Lower leg skin (tissue), 3 donors: ENCODE measurements around the gene LCN12.

Experiments used
- POLR2A ChIP-seq, 2 donors: fragments of 450-650 bp; IDR thresholded peaks; one replicate each; pipeline ENCODE4 v1.6.1; 2016 to 2017; ENCODE audit warnings: antibody characterized with exemption in 2 of 2, mild to moderate bottlenecking in 1 of 2, moderate library complexity in 1 of 2
- TF ChIP-seq, protein P1 (sequence below), 3 donors: fragments of 450-650 bp; IDR thresholded peaks; one replicate each; pipeline ENCODE4 v1.5.1; 2016; ENCODE audit warnings: antibody characterized with exemption in 3 of 3, mild to moderate bottlenecking in 3 of 3, moderate library complexity in 2 of 3

DNA sequence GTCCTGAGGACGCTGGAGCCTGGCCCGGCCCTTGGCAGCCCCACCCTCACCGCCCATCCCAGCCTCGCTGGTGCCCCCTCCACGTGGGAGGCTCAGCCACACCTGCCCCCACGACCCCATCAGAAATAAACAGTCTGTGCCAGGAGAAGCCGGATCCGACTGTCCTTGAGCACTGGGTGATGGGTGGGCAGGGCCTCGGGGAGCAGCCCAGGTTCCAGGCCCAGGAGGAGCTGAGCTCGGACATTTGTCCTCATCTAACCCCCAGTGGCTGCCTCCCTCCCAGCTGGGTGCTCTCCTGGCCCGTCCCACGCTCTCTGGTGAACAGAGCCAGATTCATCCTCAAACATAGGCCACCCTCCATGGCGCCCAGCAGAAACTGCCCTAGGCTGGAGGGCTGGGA, 20.7 kb downstream of the LCN12 start:
- TF ChIP-seq, protein P1, sequence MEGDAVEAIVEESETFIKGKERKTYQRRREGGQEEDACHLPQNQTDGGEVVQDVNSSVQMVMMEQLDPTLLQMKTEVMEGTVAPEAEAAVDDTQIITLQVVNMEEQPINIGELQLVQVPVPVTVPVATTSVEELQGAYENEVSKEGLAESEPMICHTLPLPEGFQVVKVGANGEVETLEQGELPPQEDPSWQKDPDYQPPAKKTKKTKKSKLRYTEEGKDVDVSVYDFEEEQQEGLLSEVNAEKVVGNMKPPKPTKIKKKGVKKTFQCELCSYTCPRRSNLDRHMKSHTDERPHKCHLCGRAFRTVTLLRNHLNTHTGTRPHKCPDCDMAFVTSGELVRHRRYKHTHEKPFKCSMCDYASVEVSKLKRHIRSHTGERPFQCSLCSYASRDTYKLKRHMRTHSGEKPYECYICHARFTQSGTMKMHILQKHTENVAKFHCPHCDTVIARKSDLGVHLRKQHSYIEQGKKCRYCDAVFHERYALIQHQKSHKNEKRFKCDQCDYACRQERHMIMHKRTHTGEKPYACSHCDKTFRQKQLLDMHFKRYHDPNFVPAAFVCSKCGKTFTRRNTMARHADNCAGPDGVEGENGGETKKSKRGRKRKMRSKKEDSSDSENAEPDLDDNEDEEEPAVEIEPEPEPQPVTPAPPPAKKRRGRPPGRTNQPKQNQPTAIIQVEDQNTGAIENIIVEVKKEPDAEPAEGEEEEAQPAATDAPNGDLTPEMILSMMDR (IDR thresholded peaks at IDR 0.05): no peak
- TF ChIP-seq POLR2A (IDR thresholded peaks at IDR 0.05): no peak
